RPMI7951 (cell line): ENCODE data around the gene PF4V1. TPM values are rescaled to one million over a fixed set of nuclear protein-coding genes. Genes with fewer than 3 reads are reported as not detected.

Source experiments
- DNase-seq: peaks from one replicate; pipeline ENCODE4 v3.0.0-alpha.2; 2012; ENCODE audit warnings: low read depth
- total RNA-seq: library from RNA; depleted of rRNA; stranded (reverse); fragments of >200 nt; shearing (Covaris generic); gene quantifications from 2 replicates; pipeline ENCODE4 v1.2.3, GENCODE V29; 2014; rRNA removed

Gene PF4V1, protein sequence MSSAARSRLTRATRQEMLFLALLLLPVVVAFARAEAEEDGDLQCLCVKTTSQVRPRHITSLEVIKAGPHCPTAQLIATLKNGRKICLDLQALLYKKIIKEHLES
- 0.72 TPM in 1 of 2 replicates, not detected in the other for total RNA-seq

DNA sequence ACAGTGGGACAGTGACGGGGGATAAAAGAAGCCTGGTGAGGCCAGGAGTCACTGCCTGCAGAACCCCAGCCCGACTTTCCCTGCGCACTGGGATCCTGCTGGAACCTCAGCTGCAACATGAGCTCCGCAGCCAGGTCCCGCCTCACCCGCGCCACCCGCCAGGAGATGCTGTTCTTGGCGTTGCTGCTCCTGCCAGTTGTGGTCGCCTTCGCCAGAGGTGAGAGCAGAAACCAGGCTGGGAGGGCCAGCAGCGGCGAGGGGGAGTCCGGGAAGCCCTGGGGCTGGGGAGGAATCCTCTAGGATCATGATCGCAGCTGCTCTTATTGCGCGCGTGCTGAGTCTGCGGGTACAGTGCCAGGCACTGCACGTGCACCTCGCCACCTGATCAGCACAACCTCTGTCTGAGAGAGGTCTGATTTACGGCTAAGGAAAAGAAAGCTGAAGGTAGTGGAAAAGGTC is at the start of gene PF4V1:
Gene PF4V1, plus strand, starts transcription at position 51 of the 459 bp plus-strand sequence. Its CDS starts 67 bp downstream, at position 118.
- peak; percentile 59 for DNase-seq

DNA sequence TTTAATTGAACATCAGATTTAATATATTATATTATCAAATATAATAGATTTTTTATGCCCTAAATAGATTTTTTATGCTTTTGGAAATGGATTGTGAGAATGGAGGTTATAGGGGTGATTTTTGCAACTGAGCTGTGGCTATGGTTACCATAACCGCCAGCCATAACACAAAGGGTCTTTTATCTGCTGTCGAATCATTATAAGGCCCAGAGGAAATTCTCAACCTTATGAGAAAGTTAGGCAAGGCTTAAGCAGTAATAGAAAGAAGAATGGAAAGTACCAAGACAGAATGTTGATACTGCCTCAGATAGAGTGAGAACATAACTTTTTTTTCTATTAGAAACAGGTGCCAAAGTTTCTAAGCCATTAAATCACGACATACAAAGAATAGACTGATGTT is 42.9 kb upstream of the PF4V1 start:
- no peak for DNase-seq

DNA sequence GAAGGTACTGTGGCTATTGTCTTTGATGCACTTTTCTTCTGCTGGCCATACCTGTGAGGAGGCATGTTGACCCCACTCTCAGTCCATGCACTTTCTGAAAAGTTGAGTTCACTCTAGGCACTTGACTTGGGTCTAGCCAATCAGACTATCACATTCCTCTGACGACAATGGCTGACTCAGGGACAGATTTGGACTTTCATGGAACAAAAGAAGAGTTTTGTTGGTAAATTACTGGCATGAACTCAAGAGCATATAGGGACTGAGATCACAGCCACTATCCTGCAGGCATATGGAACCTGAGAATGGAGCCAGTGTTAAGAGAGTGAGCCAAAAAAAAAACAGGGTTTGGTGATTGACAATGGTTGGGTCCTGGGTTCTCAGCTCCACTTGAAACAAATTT is 41.3 kb upstream of the PF4V1 start:
- peak; percentile 47 for DNase-seq

DNA sequence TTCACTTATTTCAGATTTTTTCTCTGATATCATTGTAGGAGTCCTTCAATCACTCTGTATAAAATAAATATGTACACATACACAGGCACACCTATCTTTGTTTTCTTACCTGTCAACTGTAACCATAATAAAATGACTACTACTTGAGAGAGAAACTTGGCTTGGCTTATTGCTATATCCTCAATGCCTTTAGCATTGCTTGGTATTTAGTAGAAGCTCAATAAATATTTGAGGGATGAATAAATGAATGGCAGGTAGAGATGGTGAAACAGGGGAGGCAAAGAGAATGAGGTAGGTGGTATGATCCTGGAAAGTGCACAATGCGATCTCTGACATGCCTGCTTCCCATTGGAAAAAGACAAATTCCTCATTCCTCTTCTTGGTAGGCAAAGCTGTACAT is 38.4 kb upstream of the PF4V1 start:
- no peak for DNase-seq

DNA sequence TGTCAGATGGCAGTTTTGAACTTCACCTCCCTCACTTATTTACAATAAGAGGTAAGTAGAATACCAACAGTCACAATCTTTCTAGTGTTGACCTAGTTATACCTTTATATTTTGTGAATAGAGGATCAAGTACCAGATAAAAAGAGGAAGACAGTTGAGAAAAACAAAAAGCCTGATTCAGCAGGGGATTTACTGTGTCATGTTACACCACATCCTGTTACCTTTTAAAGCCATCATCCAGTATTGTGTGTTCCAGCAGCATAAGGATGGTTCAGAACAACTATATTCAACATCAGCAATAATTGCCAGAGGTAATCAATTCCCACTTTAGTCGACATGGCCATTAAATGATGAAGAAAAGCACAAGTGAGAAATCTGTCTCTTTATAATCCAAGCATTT is 38.0 kb upstream of the PF4V1 start:
- peak; percentile 39 for DNase-seq

DNA sequence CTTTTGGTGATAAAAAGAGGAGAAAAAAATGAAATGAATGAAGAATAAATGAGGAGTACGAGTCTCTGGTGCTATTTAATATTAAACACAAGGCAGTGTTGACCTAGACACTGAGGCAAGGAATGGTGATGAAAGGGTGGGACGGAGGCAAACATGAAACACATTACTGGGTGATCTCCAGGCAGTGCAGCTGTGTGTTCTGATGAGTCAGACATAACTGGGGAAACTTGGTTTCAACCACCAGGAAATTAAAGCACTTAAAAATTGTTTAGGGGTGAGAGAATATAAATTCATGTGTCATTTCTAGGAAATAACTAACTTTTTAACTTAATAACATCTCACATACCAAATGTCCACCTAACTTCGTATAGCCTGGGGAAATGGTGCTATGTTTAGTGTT is 36.3 kb upstream of the PF4V1 start:
- DNase-seq = peak; percentile 86

DNA sequence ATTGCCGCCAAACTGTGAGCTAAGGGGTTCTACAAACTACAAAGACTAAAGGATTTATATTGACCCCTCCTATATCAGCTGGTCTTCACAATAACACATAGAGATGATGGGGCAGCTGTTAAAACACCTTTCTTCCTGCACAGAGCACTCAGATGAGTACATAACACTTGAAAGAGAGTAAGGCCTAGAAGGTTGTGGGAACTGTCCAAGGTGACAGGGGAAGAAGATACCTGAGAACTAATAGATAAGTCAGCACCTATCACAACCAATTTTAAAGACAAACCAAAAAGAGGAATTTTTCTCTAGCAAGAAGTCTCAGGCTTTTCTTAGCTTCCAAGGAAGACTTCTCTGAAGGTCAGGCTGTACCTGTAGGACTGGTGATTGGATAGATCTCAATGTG is 35.8 kb upstream of the PF4V1 start:
- no peak for DNase-seq

DNA sequence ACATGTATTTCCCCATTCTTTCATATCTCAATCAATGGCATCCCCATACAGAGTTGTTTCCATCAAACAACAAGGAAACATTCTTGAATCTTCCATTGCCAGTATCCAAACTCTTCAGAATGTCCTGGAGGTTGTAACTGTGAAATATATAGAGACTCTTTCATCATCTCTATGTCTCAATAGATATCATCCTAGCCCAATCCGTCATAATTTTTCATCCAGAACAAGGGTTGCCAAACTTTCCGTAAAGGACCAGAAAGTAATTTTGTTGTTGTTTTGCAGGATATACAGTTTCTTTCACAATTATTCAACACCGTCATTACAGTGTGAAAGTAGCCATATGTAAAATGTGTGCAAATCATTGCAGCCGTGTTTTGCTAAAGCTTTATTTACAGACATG is 31.8 kb upstream of the PF4V1 start:
- no peak for DNase-seq

DNA sequence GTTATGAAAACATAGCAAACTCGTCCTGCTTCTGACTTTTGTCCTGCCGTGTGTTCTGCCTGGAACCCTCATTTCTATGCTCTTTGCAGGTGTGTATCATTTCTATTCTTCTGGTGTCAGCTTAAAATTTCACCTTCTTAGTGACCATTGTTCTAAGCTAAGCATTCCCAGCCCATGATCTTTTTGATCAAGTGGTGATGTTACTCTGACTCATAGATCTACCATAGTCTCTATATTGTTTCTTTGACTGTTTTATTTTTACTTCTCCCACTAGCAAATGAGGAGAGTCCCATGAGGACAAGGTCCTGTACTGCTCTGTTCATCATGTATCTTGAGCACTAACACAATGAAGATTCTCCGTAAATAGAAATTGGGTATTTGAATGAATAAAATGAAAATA is 30.7 kb upstream of the PF4V1 start:
- DNase-seq = peak; percentile 34

DNA sequence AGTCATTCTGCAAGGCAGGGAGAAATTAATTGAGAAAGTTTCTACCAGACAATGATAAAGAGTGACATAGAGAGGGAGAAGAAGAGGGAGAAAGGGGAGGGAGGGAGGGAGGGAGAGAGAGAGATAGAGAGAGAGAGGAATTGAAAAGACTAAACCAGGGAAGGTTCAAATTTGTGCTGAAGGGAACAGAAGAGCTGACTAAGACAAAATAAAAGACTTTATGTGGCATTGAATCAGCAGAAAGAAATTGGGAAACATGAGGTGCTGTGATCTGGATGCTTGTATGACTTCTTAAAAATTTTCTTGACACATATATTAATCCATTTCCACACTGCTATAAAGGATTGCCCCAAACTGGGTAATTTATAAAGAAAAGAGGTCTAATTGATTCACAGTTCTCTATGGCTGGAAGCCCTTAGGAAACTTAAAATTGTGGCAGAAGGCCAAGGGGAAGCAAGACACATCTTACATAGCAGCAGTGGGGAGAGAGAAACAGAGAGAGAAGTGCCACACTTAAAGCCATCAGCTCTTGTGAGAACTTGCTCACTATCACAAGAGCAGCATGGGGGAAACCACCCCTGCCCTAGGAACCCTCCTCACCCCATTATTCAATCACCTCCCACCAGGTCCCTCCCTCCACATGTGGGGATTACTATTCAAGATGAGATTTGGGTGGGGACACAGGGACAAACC is 30.1 kb upstream of the PF4V1 start:
- peak; percentile 21 for DNase-seq

DNA sequence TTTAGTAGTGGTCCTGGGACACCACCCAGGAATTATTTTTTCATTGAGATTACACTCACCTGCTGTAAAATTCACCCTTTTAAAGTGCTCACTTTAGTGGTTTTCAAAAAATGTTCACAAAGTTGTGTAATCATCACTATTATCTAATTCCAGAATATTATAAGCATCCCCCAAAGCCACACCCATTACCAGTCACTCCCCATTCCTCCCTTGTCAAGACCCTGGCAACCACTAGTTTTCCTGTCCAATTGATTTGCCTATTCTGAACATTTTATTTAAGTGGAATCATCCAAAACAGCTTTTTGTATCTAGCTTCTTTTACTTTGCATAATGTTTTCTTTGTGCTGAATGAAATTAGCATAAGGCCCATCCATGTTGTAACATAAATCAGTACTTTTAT is 29.3 kb upstream of the PF4V1 start:
- DNase-seq = no peak

DNA sequence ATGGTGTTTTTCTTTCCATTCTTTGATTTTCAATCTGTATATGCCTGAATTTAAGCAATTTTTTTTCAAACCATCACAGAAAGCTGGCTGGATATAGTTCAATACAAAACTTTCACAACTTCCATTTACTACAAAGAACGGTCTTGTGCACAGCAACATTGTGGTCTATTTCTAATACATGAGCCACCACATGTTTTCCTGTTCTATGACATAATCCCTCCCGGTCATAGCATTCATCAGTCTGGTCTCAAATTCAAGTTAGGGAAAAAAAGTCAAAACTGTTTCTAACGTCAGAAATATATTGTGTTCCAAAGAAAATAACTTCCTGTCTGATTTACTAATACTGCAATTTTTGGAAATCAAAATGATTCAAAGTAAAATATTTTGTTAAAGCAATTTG is 24.1 kb upstream of the PF4V1 start:
- peak; percentile 68 for DNase-seq

DNA sequence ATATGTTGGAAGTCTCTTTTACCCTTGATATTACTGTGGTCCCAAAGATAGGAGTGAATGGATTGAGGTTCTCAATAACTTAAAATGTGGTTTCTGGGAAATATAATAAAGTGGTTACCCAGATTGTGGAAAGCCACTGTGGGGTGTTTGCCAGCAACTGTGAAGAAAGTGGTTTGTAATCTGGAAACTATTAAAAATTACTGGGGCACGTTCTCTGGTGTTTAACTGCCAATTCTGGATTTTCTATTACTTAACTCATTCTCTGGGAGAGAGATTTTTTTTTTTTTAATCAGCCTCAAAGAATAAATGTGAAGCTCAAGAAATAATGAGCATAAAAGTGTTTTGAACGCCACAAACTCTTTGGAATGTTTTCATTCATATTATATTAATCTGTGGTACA is 21.5 kb upstream of the PF4V1 start:
- DNase-seq = peak; percentile 26

DNA sequence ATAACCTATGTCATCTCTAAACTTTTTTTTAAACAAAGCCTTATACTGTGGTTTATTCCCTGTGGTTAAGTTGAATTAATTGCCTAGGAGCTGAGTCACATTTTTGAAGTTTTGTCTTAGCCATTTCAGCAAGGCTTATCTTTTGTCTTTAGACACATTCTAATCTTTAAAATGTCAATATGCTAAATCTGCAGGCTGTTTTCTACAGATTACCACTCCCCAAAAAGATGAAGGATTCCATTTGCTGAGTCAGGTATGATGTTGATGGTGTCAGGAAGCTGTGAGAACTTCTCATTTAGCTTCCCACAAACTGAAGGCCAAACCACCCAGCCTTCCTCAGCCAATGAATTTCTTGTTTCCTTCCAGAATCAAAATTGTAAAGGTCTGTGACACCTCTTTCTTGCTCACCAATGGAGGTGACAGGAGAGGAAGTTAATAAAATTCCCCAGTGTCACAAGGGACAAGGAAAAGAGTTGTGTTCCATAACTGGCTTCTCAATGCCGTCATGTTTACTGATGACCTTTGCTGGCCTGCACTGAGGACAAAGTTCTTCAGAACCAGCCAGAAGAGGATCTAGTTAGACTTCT is 20.4 kb upstream of the PF4V1 start:
- peak; percentile 67 for DNase-seq

DNA sequence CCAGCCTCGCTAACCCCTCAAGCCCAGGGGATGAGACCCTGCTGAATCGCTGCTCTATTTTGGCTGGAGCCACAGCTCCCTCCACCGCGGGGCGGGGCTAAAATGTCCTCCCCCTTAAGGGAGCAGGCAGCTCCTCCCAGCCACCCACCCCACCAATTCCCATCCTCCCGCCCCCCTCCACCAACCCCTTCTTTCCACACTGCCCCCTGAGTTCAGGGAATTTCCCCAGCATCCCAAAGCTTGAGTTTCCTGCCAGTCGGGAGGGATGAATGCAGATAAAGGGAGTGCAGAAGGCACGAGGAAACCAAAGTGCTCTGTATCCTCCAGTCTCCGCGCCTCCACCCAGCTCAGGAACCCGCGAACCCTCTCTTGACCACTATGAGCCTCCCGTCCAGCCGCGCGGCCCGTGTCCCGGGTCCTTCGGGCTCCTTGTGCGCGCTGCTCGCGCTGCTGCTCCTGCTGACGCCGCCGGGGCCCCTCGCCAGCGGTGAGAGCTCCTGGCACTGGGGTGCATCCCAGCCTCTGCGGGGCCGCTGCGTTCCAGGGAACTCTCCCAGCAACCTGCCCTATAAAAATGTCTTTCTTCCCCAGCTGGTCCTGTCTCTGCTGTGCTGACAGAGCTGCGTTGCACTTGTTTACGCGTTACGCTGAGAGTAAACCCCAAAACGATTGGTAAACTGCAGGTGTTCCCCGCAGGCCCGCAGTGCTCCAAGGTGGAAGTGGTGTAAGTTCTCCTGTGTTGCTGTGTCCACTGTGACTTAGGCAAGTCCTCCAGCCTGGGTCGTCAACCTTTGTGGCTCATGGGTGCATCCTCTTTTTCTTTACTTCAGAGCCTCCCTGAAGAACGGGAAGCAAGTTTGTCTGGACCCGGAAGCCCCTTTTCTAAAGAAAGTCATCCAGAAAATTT is 16.5 kb upstream of the PF4V1 start, which contains the start of gene CXCL6:
Gene CXCL6, plus strand, starts transcription at position 306 of the 907 bp plus-strand sequence. Its CDS starts 73 bp downstream, at position 379.
- no peak for DNase-seq

DNA sequence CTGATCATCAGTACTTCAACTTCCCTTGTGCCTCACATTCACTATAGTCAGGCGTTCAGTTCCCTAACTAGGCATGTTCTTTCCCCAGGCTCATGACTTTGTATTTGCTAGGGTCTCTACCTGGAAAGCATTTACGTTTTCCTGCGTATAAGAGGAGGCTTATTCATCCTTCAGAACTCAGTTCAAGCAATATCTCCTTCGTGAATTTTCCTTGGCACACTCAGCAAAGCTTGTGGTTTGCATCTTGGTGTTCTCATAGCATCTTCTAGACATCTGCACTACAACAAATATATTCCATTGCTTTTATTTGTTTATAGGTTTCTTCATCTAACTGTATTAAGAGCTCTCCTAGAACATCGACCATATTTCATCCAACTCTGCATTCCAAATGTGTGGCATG is 14.0 kb upstream of the PF4V1 start:
- no peak for DNase-seq

DNA sequence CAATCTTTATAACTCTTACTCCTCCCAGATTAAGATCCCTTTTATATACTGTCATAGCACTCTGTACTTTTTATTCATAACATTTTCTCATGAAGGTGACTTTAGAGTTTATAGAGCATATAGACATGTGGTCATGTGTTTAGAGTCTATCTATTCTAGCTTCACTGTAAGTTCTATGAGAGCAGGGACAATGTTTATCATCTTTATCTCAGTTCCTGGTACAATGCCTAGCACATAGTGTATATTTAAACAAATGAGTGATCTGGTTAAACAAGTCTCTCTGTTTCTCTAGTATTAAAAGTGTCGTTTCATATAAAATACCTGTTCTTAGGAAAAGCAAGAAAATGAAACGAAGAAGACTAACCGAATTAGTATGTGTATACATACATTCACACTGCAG is 13.4 kb upstream of the PF4V1 start:
- no peak for DNase-seq

DNA sequence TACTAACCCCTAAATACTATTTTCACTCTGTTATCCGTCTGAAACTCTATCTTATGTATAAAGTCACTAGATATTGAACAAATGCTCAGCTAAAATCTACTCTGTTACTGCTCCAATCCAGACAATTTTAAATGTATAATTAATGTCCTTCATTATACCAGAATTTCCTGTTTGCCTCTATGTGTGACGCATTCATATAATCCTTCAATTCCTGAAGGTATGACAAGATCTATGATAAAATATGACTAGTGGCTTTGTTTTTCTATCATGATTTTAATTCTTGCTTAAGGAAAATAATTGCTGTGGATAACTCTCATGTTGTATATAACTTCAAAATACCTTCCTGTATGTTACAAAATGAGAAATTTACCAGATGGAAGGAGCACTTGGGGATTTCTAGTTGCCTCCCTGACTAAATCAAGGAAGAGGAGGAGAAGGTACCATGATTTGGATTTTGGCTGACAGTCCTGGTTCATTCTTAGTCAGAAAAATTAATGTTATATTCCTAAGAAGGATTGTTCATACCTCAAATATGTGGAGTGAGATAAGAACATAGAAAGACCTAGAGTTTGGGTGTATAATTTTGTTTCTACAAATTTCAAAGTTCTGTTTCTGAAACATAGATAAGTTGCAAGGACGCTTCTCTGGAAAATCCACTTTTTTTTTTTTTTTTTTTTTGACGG is 11.7 kb upstream of the PF4V1 start:
- no peak for DNase-seq

DNA sequence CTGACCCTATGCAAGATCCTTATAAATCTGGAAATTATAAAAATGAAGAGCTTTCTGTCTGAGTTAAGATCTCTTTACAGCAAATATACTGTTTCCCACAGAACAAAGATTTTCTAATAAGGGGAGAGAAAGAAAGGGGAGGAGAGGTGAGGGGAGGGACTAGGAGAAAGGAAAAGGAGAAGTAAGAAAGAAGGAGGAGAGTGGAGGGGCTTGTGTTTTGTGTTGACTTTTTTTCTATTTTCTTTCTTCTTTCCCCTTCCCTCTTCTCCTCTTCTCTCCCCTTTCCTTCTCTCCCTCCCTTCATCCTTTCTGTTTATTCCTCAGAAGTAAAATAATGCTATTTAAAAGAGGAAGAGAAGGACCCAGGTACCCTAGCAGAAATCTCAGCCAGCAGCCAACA is 10.4 kb upstream of the PF4V1 start:
- DNase-seq = no peak

DNA sequence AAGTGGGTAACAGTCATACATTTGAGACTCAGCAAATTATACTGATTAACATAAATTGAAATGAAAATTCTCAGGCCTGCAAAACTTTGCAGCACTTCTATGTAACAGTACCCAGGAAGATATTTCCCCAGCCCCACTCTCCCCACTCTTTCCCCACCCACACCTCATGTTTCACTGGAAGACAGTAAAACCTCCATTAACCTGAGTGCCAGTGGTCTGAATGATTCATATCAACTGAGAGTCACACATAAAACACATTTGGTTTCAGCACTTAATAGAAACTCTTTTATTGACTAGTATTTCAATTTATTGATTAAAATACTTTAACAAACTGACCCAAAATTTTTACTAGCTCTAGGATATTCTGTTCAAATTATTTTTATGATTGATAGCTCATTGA is 9.7 kb upstream of the PF4V1 start:
- peak; percentile 18 for DNase-seq

DNA sequence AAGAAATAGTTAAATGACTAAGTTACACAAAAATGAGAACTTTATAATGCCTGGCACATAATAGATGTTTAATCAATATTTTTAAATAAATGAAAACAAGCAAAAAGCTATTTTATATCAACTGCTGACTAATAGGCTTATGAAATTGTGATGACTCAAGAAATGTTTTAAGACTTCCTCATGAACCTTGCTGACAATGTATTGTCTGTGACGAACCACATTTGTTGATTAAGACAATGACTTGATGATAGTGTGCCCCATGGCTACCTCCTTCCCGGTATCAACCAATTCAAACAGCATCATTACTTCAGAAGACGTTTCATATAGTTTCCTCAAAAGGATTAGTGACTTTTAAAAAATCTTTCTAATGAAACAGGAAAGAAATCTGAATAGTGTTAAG is 8.8 kb upstream of the PF4V1 start:
- peak; percentile 32 for DNase-seq

DNA sequence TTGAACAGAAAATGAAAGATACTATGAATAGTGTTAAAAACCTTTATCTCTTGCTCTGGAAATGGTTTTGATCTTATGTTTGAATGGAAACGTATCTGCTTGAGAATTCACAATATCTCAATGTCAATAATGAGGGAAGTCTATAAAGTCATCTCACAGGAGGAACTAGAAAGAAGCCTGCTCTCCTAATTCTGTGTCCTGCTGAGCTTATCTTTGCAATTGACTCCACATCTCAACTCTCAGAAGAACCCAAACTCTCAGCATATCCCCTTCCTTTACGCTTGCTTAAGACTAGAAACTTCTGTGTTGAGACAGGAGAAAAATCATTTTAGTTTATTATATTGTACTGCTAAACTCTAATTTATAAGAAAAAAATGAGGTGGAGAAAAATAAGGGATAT is 8.3 kb upstream of the PF4V1 start:
- no peak for DNase-seq
